ENCODE data around the gene TMEM53. TPM values are rescaled to one million over a fixed set of nuclear protein-coding genes. Genes with fewer than 3 reads are reported as not detected.

Gene TMEM53
- total RNA-seq, 4 donors from 2014 or later: 7.6 to 14.0 (median 10.3) TPM

GRCh38 chr1:44619261-44619900, 54.9 kb downstream of the TMEM53 start:
- ATAC-seq (ENCODE audit: low FRiP score) (peak; percentile 56), DNase-seq (ENCODE audit: low spot score) (no peak)
- TF ChIP-seq, protein P1, sequence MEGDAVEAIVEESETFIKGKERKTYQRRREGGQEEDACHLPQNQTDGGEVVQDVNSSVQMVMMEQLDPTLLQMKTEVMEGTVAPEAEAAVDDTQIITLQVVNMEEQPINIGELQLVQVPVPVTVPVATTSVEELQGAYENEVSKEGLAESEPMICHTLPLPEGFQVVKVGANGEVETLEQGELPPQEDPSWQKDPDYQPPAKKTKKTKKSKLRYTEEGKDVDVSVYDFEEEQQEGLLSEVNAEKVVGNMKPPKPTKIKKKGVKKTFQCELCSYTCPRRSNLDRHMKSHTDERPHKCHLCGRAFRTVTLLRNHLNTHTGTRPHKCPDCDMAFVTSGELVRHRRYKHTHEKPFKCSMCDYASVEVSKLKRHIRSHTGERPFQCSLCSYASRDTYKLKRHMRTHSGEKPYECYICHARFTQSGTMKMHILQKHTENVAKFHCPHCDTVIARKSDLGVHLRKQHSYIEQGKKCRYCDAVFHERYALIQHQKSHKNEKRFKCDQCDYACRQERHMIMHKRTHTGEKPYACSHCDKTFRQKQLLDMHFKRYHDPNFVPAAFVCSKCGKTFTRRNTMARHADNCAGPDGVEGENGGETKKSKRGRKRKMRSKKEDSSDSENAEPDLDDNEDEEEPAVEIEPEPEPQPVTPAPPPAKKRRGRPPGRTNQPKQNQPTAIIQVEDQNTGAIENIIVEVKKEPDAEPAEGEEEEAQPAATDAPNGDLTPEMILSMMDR (IDR thresholded peaks at IDR 0.05): no peak

- DNase-seq (ENCODE audit: low spot score) (no peak), ATAC-seq (ENCODE audit: low FRiP score) (no peak)
- TF ChIP-seq, protein P1 (IDR thresholded peaks at IDR 0.05): no peak
Observed at GRCh38 chr1:44617703-44618029, 56.6 kb downstream of the TMEM53 start.

DNA sequence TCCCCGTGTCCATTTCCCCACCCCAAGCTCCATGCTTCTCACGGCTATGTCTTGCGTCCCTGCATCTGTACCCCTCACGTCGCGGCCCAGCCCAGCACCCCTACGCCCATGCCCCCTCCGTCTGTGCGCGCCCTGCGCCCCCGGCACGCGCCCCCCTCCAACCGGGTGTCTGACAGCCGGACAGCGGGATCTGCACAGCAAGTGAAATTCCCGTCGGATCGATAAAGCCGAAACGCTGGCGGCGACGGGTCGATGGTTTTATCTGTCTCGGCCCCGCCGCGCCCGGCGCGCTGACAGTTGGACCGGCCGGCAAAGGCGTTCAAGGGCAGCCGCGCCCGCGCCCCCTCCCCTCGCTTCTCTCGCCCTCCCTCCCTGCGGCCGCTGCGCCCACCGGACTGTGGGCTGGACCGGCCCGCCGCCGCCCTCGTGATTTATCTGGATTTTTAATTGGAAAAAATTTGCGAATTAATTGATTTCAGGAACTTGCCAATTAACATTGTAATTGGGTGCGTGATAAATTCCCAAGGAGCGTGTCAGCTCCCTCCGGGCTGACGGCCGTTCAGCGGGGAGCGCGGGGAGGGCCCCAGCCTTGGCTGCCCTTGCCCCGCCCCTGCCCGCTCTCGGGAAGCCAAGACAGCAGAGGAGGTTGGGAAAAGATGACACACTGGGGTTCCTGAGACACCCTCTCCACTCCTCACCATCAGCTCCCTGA, 57.1 kb downstream of the TMEM53 start:
- ATAC-seq (ENCODE audit: low FRiP score) (peak; percentile 62), DNase-seq (ENCODE audit: low spot score) (no peak)
- TF ChIP-seq, protein P1 (IDR thresholded peaks at IDR 0.05): no peak

GRCh38 chr1:44616284-44616990, 57.8 kb downstream of the TMEM53 start:
- TF ChIP-seq, protein P1 (IDR thresholded peaks at IDR 0.05): no peak
- no peak for DNase-seq (ENCODE audit: low spot score)
- no peak for ATAC-seq (ENCODE audit: low FRiP score)

- ATAC-seq (ENCODE audit: low FRiP score): no peak
- TF ChIP-seq, protein P1 (IDR thresholded peaks at IDR 0.05): no peak
- DNase-seq (ENCODE audit: low spot score): no peak
Observed at GRCh38 chr1:44613941-44614340, 60.3 kb downstream of the TMEM53 start.

DNA sequence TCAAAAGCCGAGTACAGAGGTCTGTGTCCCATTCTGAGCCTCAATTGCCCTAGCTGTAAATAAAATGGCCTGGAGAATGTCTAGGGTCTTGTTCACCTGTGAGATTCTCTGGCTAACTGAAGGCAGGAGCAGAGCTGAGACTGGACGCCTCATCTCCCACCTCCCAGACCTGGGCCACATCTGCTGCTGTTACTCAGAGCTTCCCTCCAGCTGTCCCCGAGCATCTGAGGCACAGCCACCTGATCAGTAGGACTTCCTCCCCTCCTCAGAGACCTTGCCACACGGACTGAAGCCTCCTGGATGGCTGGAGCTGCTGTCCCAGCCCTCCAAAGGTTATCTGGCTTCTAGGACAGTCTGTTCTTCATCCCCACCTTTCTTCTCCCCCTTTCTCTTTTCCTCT, 62.4 kb downstream of the TMEM53 start:
- DNase-seq (ENCODE audit: low spot score) (no peak), ATAC-seq (ENCODE audit: low FRiP score) (no peak)
- TF ChIP-seq, protein P1 (IDR thresholded peaks at IDR 0.05): no peak
